ENCODE data around the gene FAM50B.

GRCh38 chr6:3873051-3873450 is 23.9 kb downstream of the FAM50B start:
- TF ChIP-seq EZH2 (IDR thresholded peaks at IDR 0.05; ENCODE audit: borderline replicate concordance, low read length) = no peak
- TF ChIP-seq, protein P1, sequence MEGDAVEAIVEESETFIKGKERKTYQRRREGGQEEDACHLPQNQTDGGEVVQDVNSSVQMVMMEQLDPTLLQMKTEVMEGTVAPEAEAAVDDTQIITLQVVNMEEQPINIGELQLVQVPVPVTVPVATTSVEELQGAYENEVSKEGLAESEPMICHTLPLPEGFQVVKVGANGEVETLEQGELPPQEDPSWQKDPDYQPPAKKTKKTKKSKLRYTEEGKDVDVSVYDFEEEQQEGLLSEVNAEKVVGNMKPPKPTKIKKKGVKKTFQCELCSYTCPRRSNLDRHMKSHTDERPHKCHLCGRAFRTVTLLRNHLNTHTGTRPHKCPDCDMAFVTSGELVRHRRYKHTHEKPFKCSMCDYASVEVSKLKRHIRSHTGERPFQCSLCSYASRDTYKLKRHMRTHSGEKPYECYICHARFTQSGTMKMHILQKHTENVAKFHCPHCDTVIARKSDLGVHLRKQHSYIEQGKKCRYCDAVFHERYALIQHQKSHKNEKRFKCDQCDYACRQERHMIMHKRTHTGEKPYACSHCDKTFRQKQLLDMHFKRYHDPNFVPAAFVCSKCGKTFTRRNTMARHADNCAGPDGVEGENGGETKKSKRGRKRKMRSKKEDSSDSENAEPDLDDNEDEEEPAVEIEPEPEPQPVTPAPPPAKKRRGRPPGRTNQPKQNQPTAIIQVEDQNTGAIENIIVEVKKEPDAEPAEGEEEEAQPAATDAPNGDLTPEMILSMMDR (conservative IDR thresholded peaks at IDR 0.05 in 1 of 2, IDR thresholded peaks at IDR 0.05 in 1 of 2; ENCODE audit: extremely low read depth in 1 of 2, insufficient read depth in 1 of 2, low read depth in 1 of 2, low read length in 2 of 2) = no peak

Measured in mammary epithelial cell (primary cell).